Calu3 (cell line): Measurements from ENCODE around the gene PIK3C2B. TPM values are rescaled to one million over a fixed set of nuclear protein-coding genes. Genes with fewer than 3 reads are reported as not detected.
"Not testable (repeated sequence)": the region's sequence is repeated elsewhere in the genome, so short reads cannot be mapped to it uniquely, and the experiment has no call there.

Experiments used
- BruUV-seq: library from RNA; stranded (reverse); fragments of 400-500 nt; replicated peaks from 2 replicates; lab custom pipeline; 2021; lab: Mats Ljungman, UMichigan
- CTCF ChIA-PET: fragments of 300-600 bp; sonication (Branson Sonifier 250); formaldehyde crosslinking; loops from one replicate; lab custom pipeline; 2022; ENCODE audit warnings: antibody characterized with exemption; lab: Charles Lee
- DNase-seq: peaks from one replicate; pipeline ENCODE4 v3.0.0; 2022
- H3K27ac Mint-ChIP-seq: one replicate; pipeline ENCODE4 v1.8.0; 2022; ENCODE audit warnings: mixed read lengths; ENCODE audit not compliant: unreplicated experiment
- H3K27me3 Mint-ChIP-seq: one replicate; pipeline ENCODE4 v1.8.0; 2022; ENCODE audit warnings: mixed read lengths; ENCODE audit not compliant: unreplicated experiment
- H3K36me3 Mint-ChIP-seq: one replicate; pipeline ENCODE4 v1.8.0; 2022; ENCODE audit warnings: mild to moderate bottlenecking, moderate library complexity, mixed read lengths; ENCODE audit not compliant: insufficient read depth, unreplicated experiment
- H3K4me1 Mint-ChIP-seq: one replicate; pipeline ENCODE4 v1.8.0; 2022; ENCODE audit warnings: mild to moderate bottlenecking, low read depth, mixed read lengths; ENCODE audit not compliant: unreplicated experiment
- H3K4me3 Mint-ChIP-seq: one replicate; pipeline ENCODE4 v1.8.0; 2022; ENCODE audit warnings: mild to moderate bottlenecking, low read depth, moderate library complexity, mixed read lengths; ENCODE audit not compliant: unreplicated experiment
- H3K9me3 Mint-ChIP-seq: one replicate; pipeline ENCODE4 v1.8.0; 2022; ENCODE audit warnings: low read depth, mixed read lengths; ENCODE audit not compliant: unreplicated experiment
- CTCF ChIP-seq: fragments of 200-600 bp; IDR thresholded peaks from one replicate; pipeline ENCODE4 v1.8.0; 2022; ENCODE audit warnings: antibody characterized with exemption; ENCODE audit not compliant: unreplicated experiment
- intact Hi-C: fragments of 100-400 bp; cut with micrococcal nuclease; formaldehyde crosslinking; loops from one replicate; pipeline ENCODE4 v1.10.0; 2022; ENCODE audit not compliant: unreplicated experiment
- total RNA-seq: library from RNA; stranded (reverse); gene quantifications from 2 replicates; pipeline ENCODE4 v1.2.3, GENCODE V29; 2022

The PIK3C2B gene
- total RNA-seq, 1 experiment from 2014 or later: 24.4 TPM

DNA sequence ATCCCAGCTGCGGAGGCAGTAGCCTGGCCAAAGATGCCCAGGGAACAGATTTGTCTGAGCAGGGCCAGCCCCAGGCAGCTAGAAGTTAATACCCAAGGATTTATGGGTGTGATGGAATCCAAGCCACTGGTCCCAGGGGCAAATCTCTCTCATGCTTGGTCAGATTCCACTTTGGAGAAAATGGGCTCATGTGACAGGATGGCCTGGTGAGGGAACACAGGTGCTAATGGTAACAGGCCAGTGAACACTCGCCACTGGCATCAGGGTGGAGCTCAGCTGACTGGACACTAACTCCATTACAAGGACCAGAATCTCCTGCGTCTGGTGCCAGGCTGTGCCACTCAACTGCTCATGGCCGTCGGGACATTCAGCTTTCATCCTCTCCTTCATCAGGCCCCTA, 33.6 kb upstream of the PIK3C2B start:
- Mint-ChIP-seq H3K27me3 (no peaks in the 10 kb centered on the region), H3K4me1 (peaks cover 8% of the 10 kb centered on the region), H3K9me3 (peaks cover 5% of the 10 kb centered on the region), H3K36me3 (peaks cover 72% of the 10 kb centered on the region), H3K4me3 (no peak overlapping the region), H3K27ac (no peak overlapping the region)
- DNase-seq: no peak
- BruUV-seq: no TSS peak
- no peak for TF ChIP-seq CTCF
- intact Hi-C loops: no loop called here
- CTCF ChIA-PET: interaction anchor here (0.6 to 1.4 kb wide), 4 partner anchors 10 to 898 kb away, joined by 3 to 4 read pairs (median 3); no protein-coding TSS in a partner anchor

DNA sequence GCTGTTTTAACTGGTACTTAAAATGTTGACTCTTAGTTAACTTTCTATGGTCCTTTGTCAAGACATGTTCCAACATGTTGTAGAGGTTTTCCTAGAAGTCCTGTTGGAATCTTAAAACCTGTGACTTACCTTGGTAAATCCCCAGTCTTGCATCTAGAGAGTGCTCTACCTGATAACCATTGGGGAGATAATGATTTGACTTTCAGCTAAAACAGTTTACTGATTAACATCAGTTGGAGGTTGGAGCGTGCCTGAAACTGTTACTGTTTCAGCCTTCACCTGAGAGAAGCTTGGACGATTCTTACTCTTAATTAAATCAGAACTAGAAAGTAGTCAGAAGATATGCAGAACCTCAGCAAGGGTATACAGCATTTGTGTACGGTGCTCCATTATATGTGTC, 30.4 kb upstream of the PIK3C2B start:
- H3K4me3 Mint-ChIP-seq: no peak overlapping the region
- no peak for DNase-seq

GRCh38 chr1:204523605-204524215, 29.1 kb upstream of the PIK3C2B start:
- no peaks in the 10 kb centered on the region for H3K27me3 Mint-ChIP-seq
- H3K4me1 Mint-ChIP-seq: peaks cover 22% of the 10 kb centered on the region
- peak; percentile 42 for DNase-seq
- peaks cover 78% of the 10 kb centered on the region for H3K36me3 Mint-ChIP-seq
- intact Hi-C loops: no loop called here
- no peak for TF ChIP-seq CTCF
- H3K4me3 Mint-ChIP-seq: no peak overlapping the region
- peak overlapping the region; percentile 83 for H3K27ac Mint-ChIP-seq
- CTCF ChIA-PET: no interaction called here
- peaks cover 8% of the 10 kb centered on the region for H3K9me3 Mint-ChIP-seq
- no TSS peak for BruUV-seq

More for the DNA sequence above, 30.4 kb upstream of the PIK3C2B start:
- Mint-ChIP-seq H3K27ac (no peak overlapping the region), H3K27me3 (no peaks in the 10 kb centered on the region), H3K4me1 (peaks cover 22% of the 10 kb centered on the region), H3K9me3 (peaks cover 8% of the 10 kb centered on the region), H3K36me3 (peaks cover 71% of the 10 kb centered on the region)
- intact Hi-C loops: no loop called here
- no peak for TF ChIP-seq CTCF
- CTCF ChIA-PET: interaction anchor here (1.5 kb wide), 1 partner anchor 9 kb away, joined by 6 read pairs; the partner anchor contains the start of gene MDM4
- BruUV-seq: no TSS peak

GRCh38 chr1:204521941-204522521, 27.4 kb upstream of the PIK3C2B start:
- H3K4me3 Mint-ChIP-seq, H3K27me3 Mint-ChIP-seq, CTCF ChIA-PET, BruUV-seq, DNase-seq, H3K9me3 Mint-ChIP-seq, intact Hi-C loops: not testable (repeated sequence)
- Mint-ChIP-seq H3K4me1 (peaks cover 27% of the 10 kb centered on the region), H3K36me3 (peaks cover 76% of the 10 kb centered on the region), H3K27ac (peak overlapping the region; percentile 78)
